ENCODE data around the gene MAP1B. TPM values are rescaled to one million over a fixed set of nuclear protein-coding genes. Genes with fewer than 3 reads are reported as not detected.

Gene MAP1B
- total RNA-seq, 1 donor, result 74.3 TPM

DNA sequence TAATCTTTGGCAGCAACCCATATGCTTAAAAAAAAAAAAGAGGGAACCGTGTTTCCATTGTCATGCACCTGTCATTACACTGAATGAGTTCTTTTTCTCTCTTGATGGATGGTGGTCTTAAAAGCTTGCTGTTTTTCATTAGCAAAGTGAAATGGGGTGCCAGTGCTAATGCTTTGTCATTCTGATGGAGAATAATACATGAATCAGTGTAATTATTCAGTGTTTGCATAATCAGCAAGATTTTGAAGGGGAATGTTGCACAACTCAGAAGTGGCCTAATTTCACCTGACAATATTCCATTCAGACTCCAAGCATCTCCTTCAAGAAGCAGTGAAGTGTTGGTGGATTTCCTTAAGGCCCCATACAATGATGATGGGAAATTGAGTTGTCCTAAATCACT, 38.1 kb downstream of the MAP1B start:
- DNase-seq (ENCODE audit: low read depth), result no peak
- no peak overlapping the region for H3K4me3 ChIP-seq (ENCODE audit: low read depth, low read length)
- TF ChIP-seq CTCF (IDR thresholded peaks at IDR 0.05; ENCODE audit: insufficient read depth, low read depth, low read length), result no peak

DNA sequence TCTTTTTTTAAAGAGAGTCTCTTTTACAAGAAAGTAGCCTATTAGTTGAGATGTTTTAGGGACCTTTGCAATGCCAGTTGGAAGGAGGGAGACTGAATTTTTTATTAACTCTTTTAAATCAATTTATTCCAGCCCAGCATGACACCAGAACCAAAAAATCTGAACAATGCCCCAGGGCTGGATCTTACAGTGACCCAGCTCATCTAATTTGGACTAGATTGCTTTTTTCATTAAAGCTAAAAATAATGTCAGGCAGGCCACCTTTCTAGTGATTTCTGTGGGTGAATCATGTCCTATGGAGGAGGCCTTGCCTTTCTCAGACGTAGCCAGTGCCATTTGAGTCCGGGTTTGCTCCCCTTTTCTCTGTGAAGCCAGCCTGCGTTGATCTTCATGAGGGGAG, 38.8 kb downstream of the MAP1B start:
- TF ChIP-seq CTCF (IDR thresholded peaks at IDR 0.05; ENCODE audit: insufficient read depth, low read depth, low read length), result no peak
- H3K4me3 ChIP-seq (ENCODE audit: low read depth, low read length), result no peak overlapping the region

GRCh38 chr5:72147569-72147968, 40.3 kb downstream of the MAP1B start:
- no peak for DNase-seq (ENCODE audit: low read depth)
- H3K4me3 ChIP-seq (ENCODE audit: low read depth, low read length), result no peak overlapping the region
- no peak for TF ChIP-seq CTCF (IDR thresholded peaks at IDR 0.05; ENCODE audit: insufficient read depth, low read depth, low read length)

More for the DNA sequence above, 38.8 kb downstream of the MAP1B start:
- no peak for DNase-seq (ENCODE audit: low read depth)

DNA sequence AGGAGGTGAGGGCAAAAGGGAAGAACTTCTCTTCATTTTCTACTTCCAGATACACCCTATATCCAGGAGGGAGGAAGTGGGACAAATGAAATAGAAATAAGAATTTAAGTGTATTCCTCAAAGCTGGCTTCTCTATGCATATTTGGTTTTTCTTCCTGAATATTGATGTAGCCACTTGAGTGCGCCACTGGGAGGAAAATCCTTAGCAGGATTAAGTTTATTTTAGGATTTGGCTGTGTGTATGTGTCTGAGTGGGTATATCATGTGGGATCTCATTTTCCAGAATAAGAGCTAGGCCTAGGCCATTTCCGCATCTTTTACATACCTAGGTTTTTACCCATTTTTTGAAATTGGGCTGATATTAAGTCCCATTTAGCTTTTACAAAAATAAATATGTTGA, 42.5 kb downstream of the MAP1B start:
- no peak for DNase-seq (ENCODE audit: low read depth)
- TF ChIP-seq CTCF (IDR thresholded peaks at IDR 0.05; ENCODE audit: insufficient read depth, low read depth, low read length), result peak; percentile 28
- no peak overlapping the region for H3K4me3 ChIP-seq (ENCODE audit: low read depth, low read length)

DNA sequence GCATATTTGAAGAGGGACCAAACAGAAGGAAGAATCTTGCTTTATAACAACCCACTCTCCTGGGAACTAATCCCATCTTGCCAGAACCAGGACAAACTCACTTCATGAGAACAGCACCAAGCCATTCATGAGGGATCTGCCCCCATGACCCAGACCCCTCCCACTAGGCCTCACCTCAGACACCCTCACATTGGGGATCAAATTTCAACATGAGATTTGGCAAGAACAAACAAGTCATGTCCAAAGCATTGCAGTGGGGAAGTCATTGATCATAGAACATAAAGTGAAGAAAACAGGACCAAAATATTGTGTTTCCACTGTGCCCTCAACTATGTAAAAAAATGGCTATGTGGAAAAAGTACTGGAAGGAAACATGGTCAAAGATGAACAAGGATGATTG, 43.9 kb downstream of the MAP1B start:
- no peak overlapping the region for H3K4me3 ChIP-seq (ENCODE audit: low read depth, low read length)

DNA sequence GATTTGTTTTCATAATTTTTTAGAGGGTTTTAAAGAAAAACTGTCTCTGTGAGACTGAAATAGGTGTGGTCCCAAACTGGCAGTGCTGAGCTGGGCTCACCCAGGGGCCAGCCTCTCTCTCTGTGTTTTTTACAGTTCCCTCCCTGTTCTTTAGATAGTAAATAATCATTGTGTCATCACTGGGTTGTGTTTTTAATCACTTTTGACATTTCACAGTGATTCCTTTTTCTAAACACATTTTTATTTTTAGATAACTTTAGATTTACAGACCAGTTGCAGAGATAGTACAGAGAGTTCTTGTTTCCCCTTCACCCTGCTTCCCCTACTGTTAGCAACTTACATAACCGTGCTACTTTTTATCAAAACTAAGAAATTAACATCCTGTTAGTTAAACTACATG, 44.4 kb downstream of the MAP1B start:
- DNase-seq (ENCODE audit: low read depth), result peak; percentile 94

More for the DNA sequence above, 43.9 kb downstream of the MAP1B start:
- DNase-seq (ENCODE audit: low read depth), result peak; percentile 81
- TF ChIP-seq CTCF (IDR thresholded peaks at IDR 0.05; ENCODE audit: insufficient read depth, low read depth, low read length), result no peak

More for the DNA sequence above, 44.4 kb downstream of the MAP1B start:
- no peak overlapping the region for H3K4me3 ChIP-seq (ENCODE audit: low read depth, low read length)
- no peak for TF ChIP-seq CTCF (IDR thresholded peaks at IDR 0.05; ENCODE audit: insufficient read depth, low read depth, low read length)
